GM06990 (cell line): ENCODE results near the gene S1PR2.
"Not testable (repeated sequence)": the region's sequence is repeated elsewhere in the genome, so short reads cannot be mapped to it uniquely, and the experiment has no call there.

ENCODE experiments used
- DNase-seq: peaks from one replicate; pipeline ENCODE4 v3.0.0-alpha.2; 2011; ENCODE audit not compliant: insufficient read length; ENCODE audit errors: extremely low read depth
- H3K27me3 ChIP-seq: replicated peaks from 2 replicates; pipeline ENCODE4 v1.6.0; 2011; ENCODE audit warnings: low read length; ENCODE audit not compliant: control insufficient read depth, insufficient read depth
- H3K36me3 ChIP-seq: 2 replicates; pipeline ENCODE4 v1.5.1; 2011; ENCODE audit warnings: low read length; ENCODE audit not compliant: control insufficient read depth, insufficient read depth
- H3K4me3 ChIP-seq: replicated peaks from 2 replicates; pipeline ENCODE4 v1.5.1; 2011; ENCODE audit warnings: low read depth, mild to moderate bottlenecking, control low read depth, low read length
- TF ChIP-seq, protein P1 (sequence below): IDR thresholded peaks from 2 replicates; pipeline ENCODE4 v1.5.1; 2011; ENCODE audit warnings: low read length, control low read depth, mild to moderate bottlenecking, inconsistent platforms; ENCODE audit not compliant: insufficient read depth, poor library complexity, severe bottlenecking

Gene S1PR2

DNA sequence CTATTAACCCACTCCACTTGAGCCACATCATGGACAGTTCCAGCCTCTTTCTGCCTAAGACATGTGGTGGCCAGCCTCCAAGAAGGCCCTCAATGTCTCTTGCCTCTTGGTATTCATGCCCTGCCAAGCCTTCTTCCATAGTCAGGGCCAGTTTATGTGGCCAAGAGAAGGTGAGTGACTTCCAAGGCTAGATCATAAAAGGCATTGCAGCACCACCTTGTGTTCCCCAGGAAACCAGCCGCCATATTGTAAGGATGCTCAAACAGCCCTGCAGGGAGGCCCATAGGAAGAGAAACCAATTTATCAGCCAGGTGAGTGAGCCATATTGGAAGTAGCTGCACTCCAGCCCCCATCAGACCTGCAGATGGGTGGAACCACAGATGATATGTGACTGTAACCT is 24.1 kb downstream of the S1PR2 start:
- DNase-seq = no peak
- no peaks in the 10 kb centered on the region for H3K27me3 ChIP-seq
- TF ChIP-seq, protein P1, sequence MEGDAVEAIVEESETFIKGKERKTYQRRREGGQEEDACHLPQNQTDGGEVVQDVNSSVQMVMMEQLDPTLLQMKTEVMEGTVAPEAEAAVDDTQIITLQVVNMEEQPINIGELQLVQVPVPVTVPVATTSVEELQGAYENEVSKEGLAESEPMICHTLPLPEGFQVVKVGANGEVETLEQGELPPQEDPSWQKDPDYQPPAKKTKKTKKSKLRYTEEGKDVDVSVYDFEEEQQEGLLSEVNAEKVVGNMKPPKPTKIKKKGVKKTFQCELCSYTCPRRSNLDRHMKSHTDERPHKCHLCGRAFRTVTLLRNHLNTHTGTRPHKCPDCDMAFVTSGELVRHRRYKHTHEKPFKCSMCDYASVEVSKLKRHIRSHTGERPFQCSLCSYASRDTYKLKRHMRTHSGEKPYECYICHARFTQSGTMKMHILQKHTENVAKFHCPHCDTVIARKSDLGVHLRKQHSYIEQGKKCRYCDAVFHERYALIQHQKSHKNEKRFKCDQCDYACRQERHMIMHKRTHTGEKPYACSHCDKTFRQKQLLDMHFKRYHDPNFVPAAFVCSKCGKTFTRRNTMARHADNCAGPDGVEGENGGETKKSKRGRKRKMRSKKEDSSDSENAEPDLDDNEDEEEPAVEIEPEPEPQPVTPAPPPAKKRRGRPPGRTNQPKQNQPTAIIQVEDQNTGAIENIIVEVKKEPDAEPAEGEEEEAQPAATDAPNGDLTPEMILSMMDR = no peak
- H3K36me3 ChIP-seq = no peaks in the 10 kb centered on the region
- H3K4me3 ChIP-seq = no peak overlapping the region

DNA sequence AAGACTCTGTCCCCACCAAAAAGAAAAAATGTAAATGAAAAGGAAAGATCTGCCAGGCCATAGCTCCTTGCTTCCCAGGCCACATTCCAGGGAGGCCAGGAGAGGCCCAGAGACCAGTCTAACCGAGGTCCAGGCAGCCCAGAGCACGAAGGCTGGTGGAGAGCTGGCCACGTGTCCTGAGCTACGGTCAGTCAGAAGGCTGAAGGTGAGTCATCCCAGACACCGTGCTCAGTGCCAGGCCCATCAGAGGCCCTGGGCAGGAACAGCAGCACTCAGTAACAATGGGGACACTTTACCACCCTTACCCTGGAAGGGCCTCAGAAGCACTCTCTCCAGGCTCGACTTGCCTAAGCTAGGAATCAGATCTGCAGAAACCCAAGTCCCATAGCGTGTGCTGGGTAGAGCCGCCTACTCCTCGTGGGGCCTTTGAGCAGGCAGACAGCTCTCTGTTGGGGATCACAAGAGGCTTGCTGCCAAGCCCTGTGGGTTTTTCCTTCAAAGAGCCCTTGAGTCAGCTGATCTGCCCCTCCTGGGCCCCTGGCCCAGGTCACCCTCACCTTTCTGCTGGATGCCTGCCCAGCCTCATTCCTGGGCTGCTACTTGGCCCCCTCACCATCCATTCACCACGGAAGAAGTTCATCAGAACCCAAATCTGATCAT is 24.8 kb downstream of the S1PR2 start:
- Histone ChIP-seq H3K27me3 (no peaks in the 10 kb centered on the region), H3K4me3 (no peak overlapping the region), H3K36me3 (no peaks in the 10 kb centered on the region)
- DNase-seq = no peak
- TF ChIP-seq, protein P1 = no peak

DNA sequence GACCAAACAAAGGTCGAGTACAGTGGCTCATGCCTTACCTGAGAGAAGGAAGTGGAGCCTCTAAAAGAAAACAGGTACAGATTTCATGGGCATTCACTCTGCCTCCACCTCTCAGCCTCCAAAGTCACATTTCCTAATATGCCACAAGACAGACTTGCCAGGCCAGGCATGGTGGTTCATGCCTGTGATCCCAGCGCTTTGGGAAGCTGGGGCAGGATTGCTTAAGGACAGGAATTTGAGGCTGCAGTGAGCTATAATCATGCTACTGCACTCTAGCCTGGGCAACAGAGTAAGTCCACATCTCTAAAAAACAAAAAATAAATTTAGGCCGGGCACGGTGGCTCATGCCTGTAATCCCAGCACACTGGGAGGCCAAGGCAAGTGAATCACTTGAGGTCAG is 25.5 kb downstream of the S1PR2 start:
- TF ChIP-seq, protein P1 = no peak
- Histone ChIP-seq H3K4me3 (no peak overlapping the region), H3K27me3 (no peaks in the 10 kb centered on the region), H3K36me3 (no peaks in the 10 kb centered on the region)
- no peak for DNase-seq

DNA sequence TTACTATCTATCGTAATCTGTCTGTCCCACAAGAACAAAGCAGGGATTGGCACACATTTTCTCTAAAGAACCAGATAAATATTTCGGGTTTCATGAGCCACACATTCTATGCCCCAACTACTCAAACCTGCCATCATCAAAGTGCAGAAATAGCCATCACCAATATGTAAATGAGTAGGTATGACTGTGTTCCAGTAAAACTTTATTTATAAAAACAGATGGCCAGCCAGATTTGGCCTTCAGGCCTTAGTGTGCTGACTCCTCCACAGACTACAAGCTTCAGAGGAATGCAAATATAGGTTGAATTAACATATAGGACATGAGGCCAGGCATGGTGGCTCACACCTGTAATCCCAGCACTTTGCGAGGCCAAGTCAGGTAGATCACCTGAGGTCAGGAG is 27.4 kb downstream of the S1PR2 start:
- H3K4me3 ChIP-seq = no peak overlapping the region
- TF ChIP-seq, protein P1 = no peak
- DNase-seq = no peak

DNA sequence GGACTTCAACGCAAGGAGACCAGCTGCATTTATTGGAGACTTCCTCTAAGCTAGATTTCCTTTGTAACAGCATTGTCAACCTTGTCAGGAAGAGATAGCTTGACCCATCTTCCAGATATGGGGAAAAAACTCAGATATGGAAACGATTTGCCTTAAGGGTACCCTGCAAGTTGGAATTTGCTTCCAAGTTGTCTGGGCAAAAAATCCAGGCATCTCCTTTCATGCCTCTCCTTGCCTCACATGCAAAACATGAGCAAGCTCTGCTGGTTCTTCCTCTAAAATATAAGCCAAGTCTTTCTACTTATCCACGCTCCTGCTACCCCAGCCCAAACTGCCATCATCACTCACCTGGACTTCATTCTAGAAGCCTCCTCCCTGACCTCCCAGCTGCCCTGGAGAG is 30.0 kb downstream of the S1PR2 start:
- Histone ChIP-seq H3K27me3 (no peaks in the 10 kb centered on the region), H3K36me3 (no peaks in the 10 kb centered on the region), H3K4me3 (no peak overlapping the region)
- DNase-seq = no peak
- TF ChIP-seq, protein P1 = no peak

More for the DNA sequence above, 27.4 kb downstream of the S1PR2 start:
- Histone ChIP-seq H3K36me3 (no peaks in the 10 kb centered on the region), H3K27me3 (no peaks in the 10 kb centered on the region)

DNA sequence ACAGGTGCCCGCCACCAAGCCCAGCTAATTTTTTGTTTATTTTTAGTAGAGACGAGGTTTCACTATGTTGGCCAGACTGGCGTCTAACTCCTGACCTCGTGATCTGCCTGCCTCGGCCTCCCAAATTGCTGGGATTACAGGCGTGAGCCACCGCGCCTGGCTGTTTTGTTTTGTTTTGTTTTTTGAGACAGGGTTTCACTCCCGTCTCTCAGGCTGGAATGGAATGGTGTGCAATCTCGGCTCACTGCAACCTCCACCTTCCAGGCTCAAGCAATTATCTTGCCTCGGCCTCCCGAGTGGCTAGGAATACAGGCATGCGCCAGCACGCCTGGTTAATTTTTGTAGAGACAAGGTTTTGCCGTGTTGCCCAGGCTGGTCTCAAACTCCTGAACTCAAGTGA is 31.0 kb downstream of the S1PR2 start:
- not testable (repeated sequence) for H3K4me3 ChIP-seq, H3K36me3 ChIP-seq, H3K27me3 ChIP-seq, DNase-seq

DNA sequence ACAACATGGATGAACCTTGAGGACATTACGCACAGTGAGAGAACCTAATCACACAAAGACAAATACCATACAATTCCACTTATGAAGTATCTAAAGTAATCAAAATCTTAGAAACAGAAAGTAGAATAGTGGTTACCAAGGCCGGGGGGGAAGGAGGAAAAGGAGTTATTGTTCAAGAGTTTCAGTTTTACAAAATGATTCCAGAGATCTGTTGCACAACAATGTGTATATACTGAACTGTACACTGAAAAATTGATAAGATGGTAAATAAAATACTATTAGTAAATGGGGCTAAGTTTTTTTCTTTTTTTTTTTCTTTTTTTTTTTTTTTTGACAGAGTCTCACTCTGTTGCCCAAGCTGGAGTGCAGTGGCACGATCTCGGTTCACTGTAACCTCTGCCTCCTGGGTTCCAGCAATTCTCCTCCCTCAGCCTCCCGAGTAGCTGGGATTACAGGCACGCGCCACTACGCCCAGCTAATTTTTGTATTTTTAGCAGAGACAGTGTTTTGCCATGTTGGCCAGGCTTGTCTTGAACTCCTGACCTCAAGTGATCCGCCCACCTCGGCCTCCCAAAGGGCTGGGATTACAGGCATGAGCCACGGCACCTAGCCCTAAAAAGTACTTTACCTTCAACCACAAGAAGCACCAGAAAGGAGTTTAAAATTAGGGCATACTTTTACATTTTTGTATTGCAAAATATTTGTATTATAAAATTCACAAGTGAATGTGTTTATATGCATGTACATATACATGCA is 32.1 kb downstream of the S1PR2 start:
- H3K27me3 ChIP-seq, H3K36me3 ChIP-seq, H3K4me3 ChIP-seq: not testable (repeated sequence)
- DNase-seq = peak; percentile 52
